GM12874 (cell line): Measurements from ENCODE around the gene LSM4.
A peak's percentile ranks its signal among the peaks of the same experiment; 100 is the strongest.

Experiments
- CTCF ChIP-seq: IDR thresholded peaks from 2 replicates; pipeline ENCODE4 v1.5.1; 2011; ENCODE audit warnings: low read depth, mild to moderate bottlenecking, control low read depth, low read length, moderate library complexity; ENCODE audit not compliant: insufficient read depth

LSM4 gene

GRCh38 chr19:18322759-18323460 is at the start of gene LSM4:
Gene LSM4, minus strand, starts transcription at chr19:18323076. Its CDS starts 56 bp downstream, at chr19:18323020.
- peak; percentile 53 for TF ChIP-seq CTCF

GRCh38 chr19:18368504-18369222 is 45.8 kb upstream of the LSM4 start:
- TF ChIP-seq CTCF, result no peak

GRCh38 chr19:18366021-18366435 is 43.2 kb upstream of the LSM4 start:
- no peak for TF ChIP-seq CTCF

- no peak for TF ChIP-seq CTCF
Observed at GRCh38 chr19:18364826-18365528, 42.1 kb upstream of the LSM4 start.

- no peak for TF ChIP-seq CTCF
Observed at GRCh38 chr19:18363787-18364186, 40.9 kb upstream of the LSM4 start.

- TF ChIP-seq CTCF, result no peak
Observed at GRCh38 chr19:18362934-18363542, 40.2 kb upstream of the LSM4 start.

GRCh38 chr19:18361646-18362045 is 38.8 kb upstream of the LSM4 start:
- TF ChIP-seq CTCF, result no peak
